ENCODE data around the gene LARP4B.

LARP4B gene

DNA sequence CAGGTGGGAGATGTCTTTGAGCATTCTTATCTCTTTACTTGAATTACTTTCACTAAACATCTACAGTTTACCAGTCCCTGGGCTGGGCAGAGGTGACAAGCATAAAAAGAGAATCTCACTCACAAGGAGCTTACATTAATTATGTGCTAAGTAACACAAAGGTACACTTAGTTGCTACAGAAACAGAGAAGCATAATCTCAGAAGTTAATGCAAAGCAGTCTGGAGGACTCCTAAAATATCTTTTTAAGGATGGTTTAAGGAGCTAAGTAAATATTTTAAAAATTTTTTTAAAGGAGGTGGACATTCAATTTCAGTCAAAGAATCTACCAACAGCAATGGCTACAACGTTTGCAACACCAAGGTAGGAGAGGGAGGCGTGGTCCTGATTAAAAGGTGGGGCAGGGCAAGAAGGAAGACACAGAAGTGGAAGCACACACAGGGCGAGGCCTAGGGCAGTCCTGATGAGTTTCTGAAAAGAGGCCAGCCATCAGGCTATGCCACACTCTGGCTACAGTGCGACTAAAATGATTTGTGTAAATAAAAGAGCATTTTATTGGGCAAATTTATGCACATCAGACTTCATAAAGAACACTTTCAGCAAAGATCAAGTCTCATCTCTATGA, 5.3 kb downstream of the LARP4B start:
- DNase-seq (ENCODE audit: low read depth, low spot score) = no peak
- Histone ChIP-seq H3K9ac (ENCODE audit: insufficient read length) (no peak overlapping the region), H3K36me3 (ENCODE audit: insufficient read depth, low read length) (no peaks in the 10 kb centered on the region; the same call in 1 of the 2 replicates), H3K27ac (no peak overlapping the region), H3K9me3 (ENCODE audit: low read depth, low read length) (no peaks in the 10 kb centered on the region), H3K4me3 (no peak overlapping the region)
- no peak for TF ChIP-seq EZH2 (IDR thresholded peaks at IDR 0.05)
- TF ChIP-seq FOXP2 (optimal IDR thresholded peaks at IDR 0.05; ENCODE audit: control extremely low read depth, extremely low read length, insufficient read depth) = no peak
- TF ChIP-seq POLR2AphosphoS5 (IDR thresholded peaks at IDR 0.05; ENCODE audit: borderline replicate concordance, low read depth, low read length) = no peak

DNA sequence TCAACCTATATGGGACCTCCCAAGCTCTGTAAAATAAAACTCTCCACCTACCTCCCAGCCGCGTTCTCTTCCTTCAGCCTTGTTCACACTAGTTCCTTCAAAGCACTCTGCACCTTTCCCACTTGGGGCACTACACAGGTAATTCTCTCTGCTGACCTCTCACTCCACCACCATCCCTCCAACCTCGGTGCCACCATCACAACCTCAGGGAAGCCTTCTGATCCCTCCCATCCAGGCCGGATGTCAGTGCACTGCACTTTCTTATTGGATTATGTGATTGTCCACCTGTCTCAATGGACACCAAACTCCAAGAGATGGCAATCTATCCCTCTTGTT, 7.0 kb downstream of the LARP4B start:
- Histone ChIP-seq H3K9ac (ENCODE audit: insufficient read length) (no peak overlapping the region), H3K9me3 (ENCODE audit: low read depth, low read length) (no peaks in the 10 kb centered on the region), H3K27ac (no peak overlapping the region), H3K4me3 (no peak overlapping the region), H3K36me3 (ENCODE audit: insufficient read depth, low read length) (no peaks in the 10 kb centered on the region; the same call in 1 of the 2 replicates)
- TF ChIP-seq FOXP2 (optimal IDR thresholded peaks at IDR 0.05; ENCODE audit: control extremely low read depth, extremely low read length, insufficient read depth) (no peak), POLR2AphosphoS5 (IDR thresholded peaks at IDR 0.05; ENCODE audit: borderline replicate concordance, low read depth, low read length) (no peak)
- no peak for DNase-seq (ENCODE audit: low read depth, low spot score)

DNA sequence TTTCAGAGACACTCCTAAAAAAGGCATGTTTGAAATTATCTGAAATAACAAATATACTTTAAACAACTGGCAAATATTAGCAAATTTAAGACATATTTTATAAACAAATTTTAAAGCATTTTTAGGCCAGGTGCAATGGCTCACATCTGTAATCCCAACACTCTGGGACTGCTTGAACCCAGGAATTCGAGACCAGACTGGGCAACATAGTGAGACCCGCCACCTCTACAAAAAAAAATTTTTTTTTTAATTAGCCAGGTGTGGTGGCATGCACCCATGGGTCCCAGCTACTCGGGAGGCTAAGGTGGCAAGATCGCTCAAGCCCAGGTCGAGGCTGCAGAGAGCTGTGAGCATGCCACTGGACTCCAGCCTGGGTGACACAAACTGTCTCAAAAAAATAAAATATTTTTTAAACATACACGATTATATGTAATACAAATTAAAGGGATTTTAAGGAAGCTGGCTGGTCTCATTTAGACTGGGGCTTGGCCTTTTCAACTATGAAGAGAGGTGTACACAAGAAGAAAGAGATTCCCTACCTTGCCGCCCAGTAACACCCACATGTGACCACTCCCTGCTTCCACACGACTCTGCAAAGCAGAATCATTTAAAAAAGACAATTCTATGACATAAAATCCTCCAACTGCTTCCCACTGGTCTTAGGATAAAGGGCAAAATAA, 7.5 kb downstream of the LARP4B start:
- H3K9ac ChIP-seq (ENCODE audit: insufficient read length) = no peak overlapping the region
- H3K27ac ChIP-seq = no peak overlapping the region
- H3K9me3 ChIP-seq (ENCODE audit: low read depth, low read length) = no peaks in the 10 kb centered on the region
- TF ChIP-seq POLR2AphosphoS5 (IDR thresholded peaks at IDR 0.05; ENCODE audit: borderline replicate concordance, low read depth, low read length) = no peak
- TF ChIP-seq EZH2 (IDR thresholded peaks at IDR 0.05) = no peak
- no peak for TF ChIP-seq FOXP2 (optimal IDR thresholded peaks at IDR 0.05; ENCODE audit: control extremely low read depth, extremely low read length, insufficient read depth)
- no peak overlapping the region for H3K4me3 ChIP-seq
- DNase-seq (ENCODE audit: low read depth, low spot score) = no peak
- no peaks in the 10 kb centered on the region; the same call in 1 of the 2 replicates for H3K36me3 ChIP-seq (ENCODE audit: insufficient read depth, low read length)

DNA sequence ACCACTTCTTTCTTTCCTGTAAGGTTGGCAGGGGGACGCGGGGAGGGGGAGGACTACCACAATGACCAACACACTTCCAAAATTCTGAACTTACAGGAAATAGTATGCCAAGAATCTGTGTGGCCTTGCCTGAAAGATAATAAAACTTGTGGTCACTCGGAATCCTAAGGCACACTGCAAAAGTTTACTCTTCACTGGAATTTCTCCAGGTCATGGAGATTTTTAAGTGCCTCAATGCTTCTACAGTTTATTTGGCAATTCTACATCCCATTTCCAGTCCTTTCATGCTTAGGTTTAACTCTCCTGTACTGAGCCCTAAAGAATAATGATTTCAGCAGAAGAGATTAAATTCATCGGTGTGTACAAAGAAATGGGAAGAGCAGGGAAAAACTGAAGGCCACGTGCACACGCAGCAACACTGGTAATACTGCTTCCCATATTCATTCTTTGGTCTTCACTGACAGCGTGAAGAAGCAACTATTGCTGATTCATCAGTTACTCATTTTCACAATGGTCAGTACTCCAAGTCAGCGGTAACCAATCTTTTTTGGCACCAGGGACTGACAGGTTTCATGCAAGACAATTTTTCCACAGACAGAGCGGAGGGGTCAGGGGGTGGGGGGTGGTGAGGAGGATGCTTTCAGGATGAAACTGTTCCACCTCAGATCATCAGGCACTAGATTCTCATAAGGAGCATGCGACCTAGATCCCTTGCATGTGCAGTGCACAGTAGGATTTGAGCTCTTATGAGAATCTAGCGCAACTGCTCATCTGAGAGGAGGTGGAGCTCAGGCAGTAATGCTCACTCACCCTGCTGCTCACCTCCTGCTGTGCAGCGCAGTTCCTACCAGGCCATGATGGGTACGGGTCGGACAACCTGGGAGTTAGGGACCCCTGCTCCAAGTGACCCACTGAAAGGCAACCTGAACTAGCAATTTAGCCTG, 9.8 kb downstream of the LARP4B start:
- TF ChIP-seq POLR2AphosphoS5 (IDR thresholded peaks at IDR 0.05; ENCODE audit: borderline replicate concordance, low read depth, low read length) (no peak), EZH2 (IDR thresholded peaks at IDR 0.05) (no peak), FOXP2 (optimal IDR thresholded peaks at IDR 0.05; ENCODE audit: control extremely low read depth, extremely low read length, insufficient read depth) (no peak)
- Histone ChIP-seq H3K9ac (ENCODE audit: insufficient read length) (no peak overlapping the region), H3K4me3 (no peak overlapping the region), H3K36me3 (ENCODE audit: insufficient read depth, low read length) (peaks cover 9% of the 10 kb centered on the region; the same call in 1 of the 2 replicates), H3K9me3 (ENCODE audit: low read depth, low read length) (no peaks in the 10 kb centered on the region), H3K27ac (no peak overlapping the region)
- DNase-seq (ENCODE audit: low read depth, low spot score) = no peak

DNA sequence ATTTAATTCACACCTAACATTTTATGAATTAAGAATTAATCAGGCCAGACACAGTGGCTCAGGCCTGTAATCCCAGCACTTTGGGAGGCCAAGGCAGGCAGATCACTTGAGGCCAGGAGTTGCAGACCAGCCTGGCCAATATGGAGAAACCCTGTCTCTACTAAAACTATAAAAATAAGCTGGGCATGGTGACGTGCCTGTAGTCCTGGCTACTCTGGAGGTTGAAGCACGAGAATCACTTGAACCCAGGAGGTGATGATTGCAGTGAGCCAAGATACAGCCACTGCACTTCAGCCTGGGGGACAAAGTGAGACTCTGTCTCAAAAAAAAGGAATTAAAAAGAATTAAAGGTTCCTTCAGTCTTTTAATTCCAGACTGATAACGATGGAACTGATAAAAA, 11.1 kb downstream of the LARP4B start:
- Histone ChIP-seq H3K4me3 (no peak overlapping the region), H3K27ac (no peak overlapping the region)
- DNase-seq (ENCODE audit: low read depth, low spot score) = no peak

DNA sequence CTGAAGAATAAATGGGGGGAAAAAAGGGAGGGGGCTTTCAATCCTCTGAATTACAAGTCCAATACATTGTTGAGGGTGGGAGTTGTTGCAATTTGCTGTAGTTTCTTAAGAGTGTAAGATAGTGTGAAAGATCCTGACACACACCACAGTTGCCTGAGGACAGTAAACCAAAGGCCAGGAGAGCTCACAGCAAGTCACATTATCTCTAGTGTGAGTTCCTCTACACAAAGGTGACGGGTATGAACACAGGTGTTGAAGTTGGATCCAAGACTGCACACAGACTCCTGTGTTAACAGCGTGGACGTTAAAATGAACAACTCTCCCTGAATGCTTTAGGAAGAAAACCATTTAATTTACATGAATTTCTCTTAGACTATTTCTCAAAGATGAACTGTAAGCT, 12.0 kb downstream of the LARP4B start:
- DNase-seq (ENCODE audit: low read depth, low spot score) = no peak
- no peaks in the 10 kb centered on the region for H3K9me3 ChIP-seq (ENCODE audit: low read depth, low read length)
- H3K27ac ChIP-seq = no peak overlapping the region
- no peak overlapping the region for H3K9ac ChIP-seq (ENCODE audit: insufficient read length)
- no peak overlapping the region for H3K4me3 ChIP-seq
- TF ChIP-seq FOXP2 (optimal IDR thresholded peaks at IDR 0.05; ENCODE audit: control extremely low read depth, extremely low read length, insufficient read depth) (no peak), EZH2 (IDR thresholded peaks at IDR 0.05) (no peak), POLR2AphosphoS5 (IDR thresholded peaks at IDR 0.05; ENCODE audit: borderline replicate concordance, low read depth, low read length) (no peak)
- peaks cover 9% of the 10 kb centered on the region; the same call in 1 of the 2 replicates for H3K36me3 ChIP-seq (ENCODE audit: insufficient read depth, low read length)

More for the DNA sequence above, 11.1 kb downstream of the LARP4B start:
- H3K9me3 ChIP-seq (ENCODE audit: low read depth, low read length) = no peaks in the 10 kb centered on the region
- H3K36me3 ChIP-seq (ENCODE audit: insufficient read depth, low read length) = peaks cover 9% of the 10 kb centered on the region; the same call in 1 of the 2 replicates
- TF ChIP-seq FOXP2 (optimal IDR thresholded peaks at IDR 0.05; ENCODE audit: control extremely low read depth, extremely low read length, insufficient read depth) (no peak), POLR2AphosphoS5 (IDR thresholded peaks at IDR 0.05; ENCODE audit: borderline replicate concordance, low read depth, low read length) (no peak), EZH2 (IDR thresholded peaks at IDR 0.05) (no peak)
- no peak overlapping the region for H3K9ac ChIP-seq (ENCODE audit: insufficient read length)

DNA sequence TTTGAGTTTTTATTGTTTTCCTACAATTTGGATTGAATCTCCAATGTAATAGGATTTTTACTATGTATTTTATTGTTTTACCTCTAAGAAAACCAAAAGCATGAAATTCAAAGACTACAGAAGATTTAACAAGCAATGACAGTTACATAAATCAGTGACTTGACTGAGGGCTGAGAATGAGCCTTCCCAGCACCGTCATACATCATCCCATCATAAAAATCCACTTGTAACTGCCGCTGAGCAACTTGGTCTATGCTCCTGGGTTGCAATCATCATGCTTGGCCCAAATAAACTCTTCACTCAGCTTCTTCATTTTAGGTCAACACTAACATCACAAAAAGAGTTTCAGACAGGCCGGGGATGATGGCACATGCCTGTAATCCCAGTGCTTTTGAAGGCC, 13.5 kb downstream of the LARP4B start:
- DNase-seq (ENCODE audit: low read depth, low spot score) = no peak
- no peaks in the 10 kb centered on the region for H3K9me3 ChIP-seq (ENCODE audit: low read depth, low read length)
- no peak for TF ChIP-seq FOXP2 (optimal IDR thresholded peaks at IDR 0.05; ENCODE audit: control extremely low read depth, extremely low read length, insufficient read depth)
- TF ChIP-seq POLR2AphosphoS5 (IDR thresholded peaks at IDR 0.05; ENCODE audit: borderline replicate concordance, low read depth, low read length) = no peak
- no peak for TF ChIP-seq EZH2 (IDR thresholded peaks at IDR 0.05)
- no peak overlapping the region for H3K4me3 ChIP-seq
- H3K27ac ChIP-seq = no peak overlapping the region
- H3K36me3 ChIP-seq (ENCODE audit: insufficient read depth, low read length) = peaks cover 9% of the 10 kb centered on the region; the same call in 1 of the 2 replicates
- H3K9ac ChIP-seq (ENCODE audit: insufficient read length) = no peak overlapping the region

DNA sequence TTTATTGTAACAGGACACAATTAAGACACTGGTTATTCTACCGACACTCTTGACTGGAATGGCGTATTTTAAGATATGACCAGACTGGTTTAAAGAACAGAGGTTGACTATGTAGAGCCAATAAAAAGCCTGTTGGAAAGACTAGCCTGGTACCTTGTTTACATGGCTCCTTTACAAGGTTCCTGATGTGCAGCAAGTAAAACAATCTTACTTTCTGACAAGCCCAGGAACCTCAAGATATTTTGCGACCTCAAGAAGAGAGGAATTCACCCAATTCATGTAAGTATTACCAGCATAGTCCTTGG, 14.1 kb downstream of the LARP4B start:
- DNase-seq (ENCODE audit: low read depth, low spot score) = no peak
- Histone ChIP-seq H3K36me3 (ENCODE audit: insufficient read depth, low read length) (peaks cover 9% of the 10 kb centered on the region; the same call in 1 of the 2 replicates), H3K27ac (no peak overlapping the region), H3K9me3 (ENCODE audit: low read depth, low read length) (no peaks in the 10 kb centered on the region), H3K9ac (ENCODE audit: insufficient read length) (no peak overlapping the region), H3K4me3 (no peak overlapping the region)
- TF ChIP-seq FOXP2 (optimal IDR thresholded peaks at IDR 0.05; ENCODE audit: control extremely low read depth, extremely low read length, insufficient read depth) = no peak
- no peak for TF ChIP-seq POLR2AphosphoS5 (IDR thresholded peaks at IDR 0.05; ENCODE audit: borderline replicate concordance, low read depth, low read length)
- TF ChIP-seq EZH2 (IDR thresholded peaks at IDR 0.05) = no peak
